ENCODE measurements around the gene NAV1.
"Not testable (repeated sequence)": the region's sequence is repeated elsewhere in the genome, so short reads cannot be mapped to it uniquely, and the experiment has no call there.

NAV1 gene

DNA sequence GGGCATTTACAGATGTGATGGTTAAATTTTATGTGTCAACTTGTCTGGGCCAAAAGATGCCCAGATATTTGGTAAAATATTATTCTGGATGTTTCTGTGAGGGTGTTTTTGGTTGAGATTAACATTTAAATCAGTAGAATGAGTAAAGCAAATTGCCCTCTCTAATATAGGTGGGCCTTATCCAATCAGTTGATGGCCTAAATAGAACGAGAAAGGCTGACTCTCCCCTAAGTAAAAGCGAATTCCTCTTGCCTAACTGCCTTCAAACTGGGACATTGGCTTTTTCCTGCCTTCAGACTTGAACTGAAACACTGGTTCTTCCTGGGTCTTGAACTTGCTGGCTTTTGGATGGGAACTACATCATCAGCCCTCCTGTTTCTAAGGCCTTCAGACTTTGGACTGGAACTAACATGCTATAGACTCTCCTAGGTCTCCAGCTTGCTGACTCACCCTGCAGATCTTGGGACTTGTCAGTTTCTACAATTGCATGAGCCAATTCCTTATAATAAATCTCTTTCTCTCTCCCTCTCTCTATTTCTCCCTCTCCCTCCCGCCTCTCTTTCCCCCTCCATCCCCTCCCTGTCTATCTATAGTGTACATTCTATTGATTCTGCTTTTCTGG, 10.2 kb upstream of the NAV1 start:
- no peak for DNase-seq

DNA sequence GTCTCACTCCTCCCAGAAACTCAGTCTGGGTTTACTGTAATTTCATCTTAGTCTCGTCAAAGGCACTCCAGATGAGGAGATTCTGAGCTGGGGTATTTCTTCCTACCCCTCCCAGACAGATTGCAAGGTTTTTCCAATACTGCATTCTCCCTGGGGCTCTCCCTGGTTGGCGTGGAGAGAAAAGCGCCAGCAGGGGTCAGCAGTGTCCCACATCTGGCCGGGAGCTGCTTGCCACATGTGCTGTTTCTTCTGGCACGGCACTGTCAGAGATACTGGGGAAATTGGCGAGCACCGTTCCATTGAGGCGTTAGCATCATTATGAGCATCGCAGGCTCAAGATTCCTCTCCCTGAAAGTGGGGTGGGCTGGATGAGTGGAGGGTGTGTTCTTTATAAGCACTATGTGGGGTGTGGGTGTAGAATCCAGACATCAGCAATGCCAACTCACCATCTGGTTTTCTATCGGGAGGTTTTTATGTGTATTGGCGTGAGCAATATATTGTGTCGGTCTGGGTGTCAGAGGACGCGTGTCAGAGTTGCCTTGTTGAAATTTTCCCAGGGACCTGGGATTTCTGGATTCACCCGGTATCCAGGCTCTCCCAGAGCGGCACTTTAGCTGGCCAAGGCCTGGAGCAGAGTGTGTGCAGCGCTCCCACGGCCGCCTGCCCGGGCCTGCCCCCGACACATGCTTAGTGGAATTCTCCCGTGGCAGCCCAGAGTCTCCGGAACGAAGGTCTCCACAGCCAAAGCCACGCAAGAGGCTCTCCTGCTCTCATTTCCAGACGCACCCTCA, 8.0 kb upstream of the NAV1 start:
- DNase-seq: peak; percentile 42 to 70 (median 53)

DNA sequence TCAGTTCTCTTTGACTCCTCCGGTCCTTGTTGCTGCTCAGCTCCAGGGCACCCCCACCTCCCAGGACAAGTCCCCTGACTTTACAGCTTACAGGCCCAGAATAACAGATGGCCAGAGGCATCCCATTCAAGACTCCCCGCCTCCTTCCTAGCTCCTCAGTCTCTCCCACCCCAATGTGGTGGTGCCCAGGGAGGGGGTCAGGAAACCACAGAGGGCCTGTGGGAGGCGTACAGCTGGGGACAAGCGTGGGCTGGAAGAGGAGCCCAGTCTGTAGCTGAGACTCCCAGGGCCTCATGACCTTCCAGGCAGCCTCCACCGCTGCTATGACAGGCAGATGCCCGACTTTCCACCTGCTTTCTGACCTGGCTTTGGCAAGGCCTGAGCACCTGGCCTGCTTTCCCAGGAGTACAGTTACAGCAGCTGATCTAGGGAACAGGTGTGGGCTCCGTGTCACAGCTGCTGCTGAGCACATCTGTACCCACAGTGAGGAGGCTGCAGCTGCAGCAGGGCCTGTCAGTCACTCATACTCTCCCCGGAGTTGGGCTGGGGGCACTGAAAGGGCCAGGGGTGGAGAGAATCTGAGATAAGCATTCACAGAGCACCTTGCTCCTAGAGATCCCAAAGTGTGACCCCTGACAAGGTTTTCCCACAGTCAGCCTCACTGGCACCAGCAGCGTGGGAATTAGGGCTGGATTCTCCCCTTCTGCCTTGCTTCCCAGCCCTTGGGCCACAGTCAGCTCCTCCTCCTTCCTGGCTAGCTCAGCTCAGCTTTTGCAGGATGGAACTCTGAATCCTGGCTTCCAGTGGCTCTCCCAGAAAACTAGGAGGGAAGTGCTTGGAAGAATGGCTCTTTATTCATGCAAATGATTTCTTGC, 7.1 kb upstream of the NAV1 start:
- DNase-seq: peak; percentile 44 to 88 (median 67)

DNA sequence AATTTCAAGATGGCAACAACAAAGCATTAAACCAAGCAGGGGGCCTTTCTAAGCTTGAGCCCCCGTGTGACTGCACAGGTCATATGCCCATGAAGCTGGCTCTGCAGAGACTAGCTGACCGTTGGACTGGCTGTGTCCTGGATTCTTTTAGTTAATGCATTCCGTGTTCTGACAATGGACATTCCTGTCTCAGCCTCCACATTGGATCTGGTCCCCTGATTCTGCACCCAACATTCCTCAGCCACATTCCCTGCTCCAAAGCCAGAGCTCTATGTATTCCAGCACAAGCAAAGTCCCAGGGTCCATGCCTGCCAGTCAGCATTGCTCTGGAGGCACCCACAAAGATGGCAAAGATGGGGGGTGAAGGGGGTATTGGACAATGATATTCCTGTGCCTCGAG, 5.1 kb upstream of the NAV1 start:
- no peak for DNase-seq

DNA sequence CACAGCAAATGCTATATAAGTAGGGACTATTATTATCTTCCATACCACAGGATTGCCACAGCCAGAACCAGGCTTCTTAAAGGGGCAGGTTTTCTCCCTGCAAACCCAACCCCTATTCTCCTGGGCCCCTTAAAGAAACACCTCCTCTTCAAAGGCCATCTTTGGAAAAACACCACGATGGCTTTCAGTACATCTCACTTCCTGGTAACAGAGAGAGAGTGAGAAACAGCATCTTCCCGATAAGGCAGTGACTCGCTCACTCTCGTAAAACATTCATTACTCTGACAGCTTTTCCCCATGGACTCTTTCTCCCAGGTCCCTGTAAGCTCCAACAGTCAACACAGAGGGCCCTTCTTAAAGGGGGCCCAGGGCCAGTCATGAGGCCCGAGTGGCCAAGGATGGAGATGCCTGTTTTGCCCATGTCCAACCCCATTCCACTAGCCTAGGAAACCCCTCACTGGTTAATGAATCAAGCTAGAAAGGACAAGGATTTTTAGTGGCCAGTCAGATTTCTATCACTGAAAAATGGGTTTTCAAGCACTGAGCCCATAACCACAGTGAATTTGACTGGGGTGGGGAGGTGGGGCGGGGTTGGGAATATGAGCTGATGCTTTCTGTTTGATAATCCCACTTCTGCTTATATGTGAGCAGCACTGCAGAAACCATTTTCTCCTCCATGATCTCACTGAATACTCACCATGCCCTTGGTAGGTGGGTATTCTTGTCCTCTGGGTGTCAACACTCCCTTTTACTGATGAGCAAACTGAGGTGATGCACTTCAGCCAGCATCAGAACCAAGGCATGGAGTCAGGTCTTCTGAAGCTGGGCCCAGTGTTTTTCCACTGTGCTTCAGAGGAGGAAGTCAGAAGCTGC, 3.6 kb upstream of the NAV1 start:
- peak in 2 of 3 experiments; percentile 8 to 10 for DNase-seq

DNA sequence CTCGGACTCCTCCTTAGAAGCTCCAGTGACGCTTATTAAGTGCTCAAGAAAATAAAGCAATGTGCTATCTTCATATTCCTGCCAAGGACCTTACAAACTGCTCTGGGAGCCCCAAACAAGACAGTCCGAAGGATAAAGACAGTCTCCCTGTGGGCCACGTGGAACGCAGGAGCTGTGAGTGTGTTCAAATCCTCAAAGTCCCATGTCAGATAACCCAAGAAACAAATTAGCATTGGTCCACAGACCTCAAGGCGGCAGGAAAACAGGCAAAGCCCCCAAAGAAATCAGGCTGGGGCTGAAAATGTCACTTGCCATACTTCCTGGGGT, 3.0 kb upstream of the NAV1 start:
- DNase-seq: no peak

DNA sequence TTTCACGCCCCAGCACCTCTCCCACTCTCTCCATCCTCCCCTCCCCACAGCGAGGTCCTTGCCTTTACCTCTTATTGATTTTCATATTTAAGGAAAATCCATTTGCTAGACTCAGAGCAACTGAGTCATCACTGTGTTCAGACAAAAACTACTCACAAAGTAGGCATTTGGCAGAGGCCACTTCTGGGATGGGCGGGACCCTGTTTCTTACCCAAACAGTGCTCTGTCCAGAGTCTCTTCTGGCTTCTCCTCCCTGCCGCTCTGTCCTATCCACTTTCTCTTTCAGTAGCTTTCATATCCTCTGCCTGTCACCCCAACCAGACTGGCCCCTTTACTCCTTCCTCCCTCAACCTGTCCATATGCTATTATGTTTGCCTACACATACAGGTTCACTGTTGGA, 2.4 kb upstream of the NAV1 start:
- no peak for DNase-seq

DNA sequence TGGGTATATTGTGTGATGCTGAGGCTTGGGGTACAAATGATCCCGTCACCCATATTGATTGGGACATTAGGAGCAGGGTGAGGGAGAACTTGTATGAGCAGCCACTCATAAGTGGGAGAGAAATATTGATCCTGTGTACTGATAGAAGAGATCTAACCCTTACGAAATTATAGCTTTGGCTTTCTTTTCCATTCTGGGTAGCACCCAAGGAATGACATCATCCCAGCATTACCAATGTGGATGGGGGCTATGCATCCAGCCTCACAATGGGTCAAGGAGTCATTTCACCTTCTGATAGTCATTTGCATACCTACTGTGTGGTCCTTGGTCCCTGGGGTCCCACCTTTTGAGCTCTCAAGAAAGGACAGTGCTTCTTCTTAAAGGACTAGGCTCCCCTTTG, 1.9 kb upstream of the NAV1 start:
- no peak for DNase-seq

DNA sequence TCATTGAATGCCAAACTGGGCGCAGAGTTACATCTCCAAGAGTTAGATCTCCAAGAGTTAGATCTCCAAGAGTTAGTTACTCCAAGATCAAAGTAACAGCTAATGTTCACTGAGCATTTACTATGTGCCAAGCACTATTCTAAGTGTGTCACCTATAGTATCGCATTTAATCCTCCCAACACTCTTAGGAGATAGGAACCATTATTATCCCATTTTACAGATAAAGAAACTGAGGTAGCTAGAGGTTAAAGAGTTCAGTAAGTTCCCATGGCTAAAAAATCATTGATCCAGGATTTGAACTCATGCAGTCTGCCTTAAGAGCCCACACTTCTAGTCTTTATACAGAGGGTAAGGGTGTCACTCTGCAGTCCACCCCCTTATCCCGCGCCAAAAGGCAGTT, 1.5 kb upstream of the NAV1 start:
- no peak for DNase-seq

DNA sequence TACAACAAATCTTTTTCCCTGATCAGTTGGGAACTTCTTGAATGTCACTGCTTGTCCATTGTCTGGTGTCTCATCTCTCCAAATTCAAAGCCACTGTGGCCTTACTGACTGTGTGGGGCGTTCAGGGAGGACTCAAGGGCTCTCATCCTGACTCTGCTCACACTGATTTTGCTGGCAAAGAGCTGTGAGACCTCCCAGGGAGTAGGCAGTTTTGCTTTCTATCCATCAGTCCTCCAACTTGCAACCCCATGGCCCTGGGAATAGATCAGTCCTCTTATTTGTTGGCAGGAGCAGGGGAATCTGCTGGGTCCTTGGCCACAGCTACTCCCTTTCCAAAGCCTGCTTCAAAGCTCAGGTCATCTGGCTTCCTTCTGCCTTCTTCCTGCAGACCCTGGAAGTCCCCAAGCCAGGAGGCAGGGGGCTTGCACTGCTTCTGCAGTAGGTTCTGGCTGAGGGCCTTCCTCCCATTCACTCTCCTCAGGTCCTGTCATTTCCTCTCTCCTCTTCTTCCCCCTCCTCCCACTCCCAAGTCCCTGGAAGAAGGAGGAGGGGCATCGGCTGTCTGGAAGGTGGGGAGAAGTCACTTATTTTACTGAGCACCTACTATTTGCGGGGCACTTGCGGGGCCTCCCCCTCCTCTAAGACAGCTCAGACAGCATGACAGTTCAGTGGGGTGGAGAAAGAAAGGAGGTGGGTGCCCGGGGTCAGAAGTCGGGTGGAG, 876 bp upstream of the NAV1 start:
- no peak for DNase-seq

DNA sequence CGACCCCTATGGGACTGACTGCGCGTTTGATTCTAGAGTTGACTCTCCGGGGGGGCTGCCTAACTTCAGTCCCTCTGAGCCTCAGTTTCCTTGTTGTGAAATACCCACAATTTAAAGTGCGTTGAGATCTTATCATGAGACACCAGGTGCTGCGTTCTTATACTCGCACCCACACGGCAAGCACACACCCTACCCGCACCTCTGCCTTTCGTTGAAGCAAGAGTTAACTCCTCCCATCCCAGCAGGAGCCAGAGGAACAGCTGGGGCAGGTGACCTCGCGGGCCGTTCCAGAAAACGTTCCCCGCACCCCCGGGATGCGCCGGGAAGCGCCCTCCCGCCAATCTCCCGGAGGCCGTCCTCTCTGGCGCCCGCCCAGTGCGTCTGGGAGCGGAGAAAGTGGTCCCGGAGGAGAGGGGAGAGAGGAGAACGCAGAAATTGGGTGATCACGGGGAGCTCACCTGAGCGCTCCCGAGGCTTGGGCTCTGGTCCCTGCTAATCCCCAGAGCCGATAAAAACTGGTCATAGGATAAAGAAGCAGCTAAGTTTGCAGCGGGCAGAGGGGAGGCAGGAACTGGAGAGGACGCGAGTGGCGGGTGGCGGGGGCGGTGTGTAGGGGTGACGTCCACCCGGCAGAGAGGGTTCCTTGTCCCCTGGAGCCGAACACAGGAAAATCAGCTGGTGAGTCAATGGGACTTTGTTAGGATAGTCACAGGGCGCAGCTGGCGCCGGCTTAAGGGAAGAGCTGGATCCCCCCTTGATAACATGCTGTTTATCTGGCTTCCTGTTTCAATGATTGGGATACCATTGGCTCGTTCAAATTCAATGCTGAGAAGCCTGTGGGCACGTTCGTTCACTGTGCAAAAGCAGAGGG, 869 bp downstream of the NAV1 start:
- DNase-seq: peak; percentile 27 to 83 (median 81)

DNA sequence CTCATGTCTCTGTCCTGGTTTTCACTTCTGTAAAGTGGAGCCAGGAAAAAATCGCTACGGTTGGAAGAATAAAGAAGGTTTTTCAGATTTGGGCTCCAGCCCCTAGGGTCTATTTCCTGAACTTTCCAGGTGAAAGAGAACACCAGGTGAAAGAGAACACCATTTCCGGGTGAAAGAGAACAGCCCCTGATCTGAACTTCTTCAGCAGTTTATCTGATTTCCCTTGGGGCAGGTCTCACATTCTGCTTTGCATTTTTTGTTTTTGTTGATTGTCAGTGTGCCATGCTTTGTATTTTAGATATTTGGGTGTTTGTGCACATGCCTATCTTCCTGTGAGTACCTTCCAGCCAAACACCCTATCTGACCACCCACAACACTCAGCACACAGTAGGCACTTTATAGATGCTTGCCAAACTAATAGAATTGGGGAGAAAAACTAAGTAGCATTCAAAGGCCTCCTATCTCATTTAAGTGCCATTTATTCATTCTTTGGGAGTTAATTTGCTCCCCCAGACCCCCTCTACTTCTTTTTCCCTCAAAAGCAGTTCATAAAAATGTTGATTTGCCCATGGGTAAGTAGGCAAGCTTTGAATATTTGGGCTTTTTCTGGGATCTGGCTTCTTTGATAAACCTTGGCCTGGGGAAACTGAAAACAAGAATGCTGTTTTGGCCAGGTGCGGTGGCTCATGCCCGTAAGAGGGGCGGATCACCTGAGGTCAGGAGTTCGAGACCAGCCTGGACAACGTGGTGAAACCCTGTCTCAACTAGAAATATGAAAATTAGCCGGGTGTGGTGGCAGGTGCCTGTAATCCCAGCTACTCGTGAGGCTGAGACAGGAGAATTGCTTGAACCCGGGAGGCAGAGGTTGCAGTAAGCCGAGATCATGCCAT, 2.2 kb downstream of the NAV1 start:
- no peak for DNase-seq

DNA sequence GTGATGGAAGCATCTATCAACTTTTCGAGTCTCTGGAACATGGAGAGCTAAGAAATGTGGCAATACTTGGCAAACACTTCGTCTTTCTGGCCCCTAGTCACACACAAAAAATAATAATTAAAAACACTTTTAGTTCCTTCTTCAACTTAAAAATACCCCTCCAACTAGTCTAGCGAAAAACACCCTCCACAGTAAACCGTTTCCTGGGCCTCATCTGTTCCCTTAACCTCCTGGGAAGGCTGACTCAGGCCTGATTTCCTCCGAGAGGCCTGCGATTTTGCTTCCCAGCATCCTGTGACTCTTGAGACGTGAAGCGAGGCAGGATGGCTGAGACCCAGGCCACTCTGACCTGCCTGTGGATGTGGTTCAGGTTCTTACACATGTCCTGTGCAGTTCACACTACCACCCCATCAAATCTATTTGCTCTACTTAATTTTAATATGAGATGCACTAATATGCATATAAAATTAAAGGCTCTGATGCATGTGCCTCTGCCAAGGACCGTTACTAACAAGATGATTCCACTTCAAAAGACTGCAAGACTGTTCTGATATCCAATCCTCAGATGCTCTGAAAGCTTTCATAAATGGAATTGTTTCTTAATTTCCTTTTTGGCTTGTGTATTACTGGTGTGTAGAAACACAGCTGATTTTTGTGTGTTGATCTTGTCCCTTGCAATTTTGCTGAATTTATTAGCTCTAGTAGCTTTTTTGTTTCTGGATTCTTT, 3.5 kb downstream of the NAV1 start:
- DNase-seq: no peak

DNA sequence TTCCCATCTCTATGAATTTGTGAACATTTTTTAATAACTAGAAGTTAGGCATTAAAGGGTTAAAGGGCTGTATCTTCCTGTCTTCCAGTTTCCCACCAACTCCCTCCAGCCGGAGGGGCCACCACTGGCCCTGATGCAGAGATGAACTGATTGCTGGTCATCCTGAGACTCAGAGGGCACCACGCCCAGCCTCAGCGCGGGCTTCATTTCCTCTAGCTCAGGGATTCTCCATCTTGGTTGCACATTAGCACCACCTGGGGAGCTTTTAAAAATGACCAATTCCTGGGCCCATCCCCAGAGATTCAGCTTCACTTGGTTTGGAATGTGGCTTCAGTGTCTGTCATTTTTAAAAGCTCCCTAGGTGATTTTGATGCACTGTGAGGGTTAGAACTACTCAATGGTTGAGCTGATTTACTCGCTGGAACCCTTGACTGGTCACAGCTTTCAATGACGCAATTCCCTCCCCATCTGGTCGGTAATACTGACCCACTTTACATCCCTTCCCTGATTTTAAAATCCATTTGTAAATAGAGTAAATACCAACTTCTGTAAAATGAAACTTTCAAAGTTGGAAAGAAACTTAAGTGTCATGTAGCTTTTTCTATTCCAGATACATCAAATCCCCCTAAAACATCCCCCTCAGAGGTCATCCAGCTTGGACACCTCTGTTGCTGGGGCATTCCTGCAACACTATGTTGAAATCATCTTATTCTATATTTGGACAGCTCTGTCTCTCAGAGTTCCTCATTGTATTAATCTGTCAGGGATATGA, 5.1 kb downstream of the NAV1 start:
- DNase-seq: no peak

DNA sequence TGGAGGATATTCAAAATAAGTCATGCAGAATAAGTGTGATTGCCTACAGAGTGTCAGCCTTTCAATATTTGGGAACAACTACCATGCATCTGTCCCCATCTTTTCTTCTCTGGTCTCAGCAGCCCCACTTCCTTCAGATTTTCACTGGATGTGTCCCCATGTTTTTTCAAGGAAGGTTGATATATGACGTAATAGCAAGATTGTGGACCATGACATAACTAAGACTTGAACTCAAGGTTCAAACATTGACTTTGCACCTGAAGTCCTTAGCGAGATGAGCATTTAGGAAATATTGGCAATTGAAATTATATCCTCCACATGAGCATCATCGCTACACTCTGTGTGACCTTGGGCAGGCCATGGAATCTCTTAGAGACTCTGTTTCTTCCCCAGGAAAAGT, 5.8 kb downstream of the NAV1 start:
- DNase-seq: no peak

DNA sequence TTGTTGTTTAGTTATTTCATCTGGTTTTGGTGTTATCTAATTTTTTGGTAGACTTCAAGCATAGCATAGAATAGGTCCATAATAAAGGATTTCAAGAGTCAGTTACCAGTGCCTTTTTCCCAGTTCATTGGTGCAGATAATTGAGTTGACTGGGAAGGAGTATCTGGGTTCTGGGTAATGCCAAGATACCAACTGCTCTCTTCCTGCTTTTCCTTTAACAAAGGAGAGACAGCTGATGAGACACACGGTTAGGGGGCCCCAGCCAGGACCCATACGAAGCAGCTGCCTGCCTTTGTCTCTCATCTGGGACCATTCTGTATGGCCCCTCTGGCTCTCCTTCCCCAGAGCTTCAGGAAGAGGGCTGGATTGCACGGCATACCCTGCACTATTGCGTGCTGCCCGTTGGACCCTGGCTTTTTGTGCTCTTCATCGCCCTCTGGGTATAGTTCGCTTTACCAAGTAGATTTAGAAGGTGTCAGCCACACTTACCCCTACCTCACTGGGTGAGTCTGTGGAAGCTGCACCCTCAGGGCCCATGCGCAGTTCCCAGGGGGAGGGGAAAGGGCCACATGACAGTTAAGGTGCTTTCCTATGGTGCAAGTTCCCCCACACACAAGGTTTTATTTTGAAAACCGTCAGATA, 7.0 kb downstream of the NAV1 start:
- DNase-seq: peak in 1 of 3 experiments; percentile 28

DNA sequence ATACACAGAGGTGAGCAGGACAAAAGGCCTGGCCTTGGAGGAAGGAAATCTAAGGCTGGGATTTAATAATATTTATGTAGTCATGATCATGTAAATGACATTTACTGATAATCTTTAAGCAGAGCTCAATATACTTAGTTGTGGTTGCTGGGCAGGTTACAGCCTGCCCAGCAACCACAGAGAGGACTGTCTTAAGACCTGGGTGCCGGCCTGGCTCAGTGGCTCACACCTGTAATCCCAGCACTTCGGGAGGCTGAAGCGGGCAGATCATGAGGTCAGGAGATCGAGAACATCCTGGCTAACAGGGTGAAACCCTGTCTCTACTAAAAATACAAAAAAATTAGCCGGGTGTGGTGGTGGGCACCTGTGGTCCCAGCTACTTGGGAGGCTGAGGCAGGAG, 10.6 kb downstream of the NAV1 start:
- DNase-seq: not testable (repeated sequence)

DNA sequence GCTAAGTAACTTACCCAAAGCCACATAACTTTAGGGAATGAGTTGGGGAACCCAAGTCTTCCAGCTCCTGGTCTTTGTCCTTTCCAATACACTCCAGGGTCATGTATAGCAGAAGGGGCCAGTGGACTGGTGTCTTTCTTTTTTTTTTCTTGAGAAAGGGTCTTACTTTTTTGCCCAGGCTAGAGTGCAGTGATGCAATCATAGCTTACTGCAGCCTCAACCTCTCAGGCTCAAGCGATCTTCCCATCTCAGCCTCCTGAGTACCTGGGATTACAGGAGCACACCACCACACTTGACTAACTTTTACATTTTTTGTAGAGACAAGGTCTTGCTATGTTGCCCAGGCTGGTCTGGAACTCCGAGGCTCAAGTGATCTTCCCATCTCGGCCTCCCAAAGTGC, 12.2 kb downstream of the NAV1 start:
- DNase-seq: no peak

All from NCI-H1417 (cell line).